GM19324 (cell line): ENCODE measurements around the gene PDZD2.
"Not testable (repeated sequence)": the region's sequence is repeated elsewhere in the genome, so short reads cannot be mapped to it uniquely, and the experiment has no call there.

ENCODE experiments used
- ATAC-seq: cut with Tn5 transposase; IDR thresholded peaks from one replicate; pipeline ENCODE4 v1.9.1; 2021; ENCODE audit warnings: mild to moderate bottlenecking, moderate library complexity; ENCODE audit not compliant: unreplicated experiment, low FRiP score

PDZD2 gene

DNA sequence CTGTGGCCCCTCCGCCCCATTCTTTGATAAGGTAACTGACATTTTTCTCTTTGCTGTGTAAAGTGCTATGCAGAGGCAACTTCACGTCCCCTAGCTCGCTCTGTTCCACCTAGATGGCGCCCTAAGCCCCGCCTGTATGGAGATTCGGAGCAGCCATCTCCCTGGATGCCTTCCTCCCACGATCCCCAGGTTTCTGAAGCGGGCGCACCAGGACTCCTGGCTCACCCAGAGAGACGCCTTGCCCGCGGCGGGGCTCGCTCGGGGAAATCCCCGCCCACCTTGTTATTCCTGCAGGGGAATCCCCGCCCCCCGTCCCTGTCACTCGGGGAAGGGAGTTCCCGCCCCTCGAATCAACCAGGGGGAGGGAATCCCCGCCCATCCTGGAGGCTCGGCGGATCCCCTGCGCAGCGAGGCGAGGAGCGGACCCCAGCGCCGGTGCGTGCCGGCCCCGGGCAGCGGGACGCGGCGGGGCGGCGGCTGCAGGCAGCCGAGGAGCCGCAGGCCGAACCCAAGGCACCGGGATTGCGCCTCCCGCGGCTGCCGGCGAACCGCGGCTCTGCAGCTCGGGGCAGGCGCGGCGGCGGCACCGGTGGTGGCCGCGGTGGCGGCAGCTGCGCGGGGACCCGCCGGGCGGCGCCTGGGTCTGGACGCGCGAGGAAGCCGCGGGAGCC lies at the start of gene PDZD2:
Gene PDZD2 (plus strand): TSS at position 384 of the 671 bp plus-strand sequence.
- peak; percentile 85 for ATAC-seq

DNA sequence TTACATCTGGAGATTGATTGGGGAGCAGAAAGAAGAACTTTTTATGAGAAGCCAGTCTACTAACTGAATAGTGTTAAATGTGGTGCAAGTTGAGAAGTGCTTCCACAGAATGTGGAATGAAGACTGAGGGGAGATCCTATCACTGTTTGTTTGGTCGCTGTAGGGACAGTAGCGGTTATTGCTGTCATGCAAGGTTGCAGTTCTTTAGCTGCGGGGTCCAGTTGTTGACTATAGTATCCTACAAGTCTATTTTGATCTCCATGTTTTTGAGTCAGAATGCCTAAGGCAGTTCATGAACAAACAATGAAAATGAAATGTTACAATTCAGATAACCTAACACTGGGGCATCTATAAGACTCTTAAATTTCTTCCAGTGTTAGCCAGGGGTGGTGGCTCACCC lies 45.3 kb upstream of the PDZD2 start:
- no peak for ATAC-seq

DNA sequence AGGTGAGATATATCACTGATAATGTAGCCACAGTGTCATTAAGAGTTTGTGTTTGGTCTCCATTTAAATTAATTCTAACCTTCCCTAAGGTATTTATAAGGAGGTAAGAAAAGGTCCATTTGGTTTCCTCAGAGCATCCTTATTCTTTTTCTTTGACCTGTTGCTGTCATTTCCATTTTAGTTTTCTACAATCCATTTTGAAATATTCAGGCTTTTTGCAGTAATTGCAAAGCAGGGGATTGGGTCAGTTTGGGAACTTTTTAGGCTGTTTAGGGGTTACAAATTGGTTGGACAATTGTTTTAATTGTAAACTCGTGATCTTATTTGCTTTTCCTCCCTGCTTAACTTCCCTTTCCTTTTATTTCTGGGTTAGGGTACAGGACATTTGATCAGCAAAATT lies 42.6 kb upstream of the PDZD2 start:
- ATAC-seq, result no peak

DNA sequence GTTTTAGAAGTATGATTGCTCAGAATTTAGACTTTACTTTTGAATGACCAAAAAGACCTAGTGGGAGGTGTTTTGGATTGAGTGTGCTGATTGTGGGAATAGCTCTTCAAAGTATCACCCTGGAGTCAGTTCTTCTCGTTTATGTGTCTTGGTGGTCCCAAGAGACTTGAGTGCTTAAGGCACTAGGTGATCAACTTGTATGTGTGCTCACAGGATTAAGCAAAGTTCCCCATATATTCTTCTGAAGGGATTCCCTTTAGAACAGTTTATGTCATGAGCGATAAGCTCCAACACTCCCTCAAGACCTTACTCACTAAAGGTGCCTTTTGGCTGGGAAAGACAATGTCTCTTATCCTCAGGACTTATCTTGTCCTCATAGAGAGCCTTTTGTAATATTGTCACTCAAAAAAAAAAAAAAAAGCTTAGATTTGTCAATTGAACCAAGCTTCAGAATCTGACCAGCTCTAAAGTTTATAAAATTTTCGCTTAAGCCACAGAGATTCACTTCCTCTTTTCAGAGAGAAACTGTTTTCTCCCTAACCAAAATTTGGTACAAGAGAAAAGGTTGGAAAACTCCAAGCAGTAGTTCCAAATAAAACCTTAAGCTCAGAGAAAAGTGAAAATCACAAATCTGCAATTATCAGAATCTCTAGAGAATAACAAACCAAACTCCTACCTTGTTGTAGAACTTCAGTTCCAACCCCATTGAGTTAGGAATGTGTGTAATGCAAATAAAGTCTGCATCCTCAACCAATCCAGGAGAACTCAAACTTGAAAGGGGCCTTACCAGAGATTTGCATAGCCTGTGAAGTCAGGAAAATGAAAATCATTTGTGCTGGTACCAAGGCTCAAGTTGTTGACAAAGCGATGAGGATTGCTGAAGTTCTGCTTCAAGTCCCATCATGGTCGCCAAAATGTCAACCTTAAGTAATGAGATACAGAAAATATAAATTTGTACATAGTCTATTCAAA lies 40.0 kb upstream of the PDZD2 start:
- ATAC-seq, result no peak

DNA sequence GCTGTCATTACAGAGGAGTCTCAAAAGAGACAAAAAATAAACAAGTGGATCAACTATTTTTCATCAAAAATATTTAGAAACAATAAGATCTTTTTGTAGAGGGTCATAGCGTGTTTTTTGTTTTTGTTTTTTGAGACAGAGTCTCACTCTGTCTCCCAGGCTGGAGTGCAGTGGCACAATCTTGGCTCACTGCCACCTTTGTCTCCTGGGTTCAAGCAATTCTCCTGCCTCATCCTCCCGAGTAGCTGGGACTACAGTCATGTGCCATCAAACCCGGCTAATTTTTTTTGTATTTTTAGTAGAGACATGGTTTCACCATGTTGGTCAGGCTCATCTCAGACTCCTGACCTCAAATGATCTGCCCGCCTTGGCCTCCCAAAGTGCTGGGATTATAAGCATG lies 36.6 kb upstream of the PDZD2 start:
- not testable (repeated sequence) for ATAC-seq

DNA sequence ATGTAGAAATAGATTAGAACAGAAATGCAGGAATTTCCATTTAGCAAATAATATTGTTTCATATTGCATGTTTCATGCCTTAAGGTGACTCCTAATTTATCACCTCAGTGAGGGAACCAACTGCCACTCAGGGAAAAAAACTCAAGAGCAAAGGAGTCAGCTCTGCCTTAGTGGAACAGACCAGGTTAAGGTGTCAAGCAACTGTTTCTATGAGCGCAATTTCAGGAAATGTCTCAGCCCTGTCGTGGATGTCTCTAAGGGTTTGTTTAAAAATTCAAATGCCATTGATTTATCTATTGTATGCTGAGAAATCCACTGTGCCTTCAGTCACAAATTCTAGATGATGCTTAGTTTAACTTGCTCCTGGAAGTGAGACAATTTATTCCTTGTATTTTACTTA lies 34.7 kb upstream of the PDZD2 start:
- no peak for ATAC-seq

DNA sequence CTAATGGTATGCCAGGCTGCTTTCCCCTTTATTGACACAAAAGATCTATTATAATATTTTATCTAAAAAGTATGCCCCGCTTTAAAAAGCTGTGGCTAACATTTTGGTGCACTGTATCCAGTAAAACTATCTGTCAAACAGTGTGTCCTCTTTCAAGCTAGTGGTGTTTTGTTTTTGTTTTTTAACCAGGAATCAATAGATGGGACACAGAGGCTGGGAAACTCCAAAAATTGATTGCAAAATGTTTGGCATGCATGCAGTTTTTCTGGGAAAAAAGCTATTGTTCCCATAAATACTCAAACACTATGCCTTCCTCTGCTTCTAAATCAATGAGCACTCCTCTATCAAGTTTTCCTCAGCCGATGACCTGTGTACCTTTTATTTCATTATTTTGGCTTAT lies 34.3 kb upstream of the PDZD2 start:
- no peak for ATAC-seq

DNA sequence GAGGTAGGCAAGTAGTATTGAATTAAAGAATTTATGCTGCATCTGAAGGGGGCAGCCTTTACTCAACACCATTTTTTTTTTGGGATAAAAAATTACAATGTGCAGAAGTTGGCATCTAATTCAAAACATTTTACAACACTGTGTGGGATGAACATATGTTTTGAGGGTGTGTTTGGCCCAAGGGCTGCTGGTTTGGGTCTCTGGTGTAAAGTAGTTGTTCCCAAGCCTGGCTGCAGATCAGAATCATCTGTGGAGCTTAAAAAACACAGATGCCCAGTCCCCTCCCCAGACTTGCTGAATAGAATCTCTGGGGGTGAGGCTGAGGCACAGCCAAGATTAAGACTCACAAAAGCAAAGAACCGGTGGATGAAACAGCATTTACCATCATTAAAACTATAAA lies 33.0 kb upstream of the PDZD2 start:
- no peak for ATAC-seq

DNA sequence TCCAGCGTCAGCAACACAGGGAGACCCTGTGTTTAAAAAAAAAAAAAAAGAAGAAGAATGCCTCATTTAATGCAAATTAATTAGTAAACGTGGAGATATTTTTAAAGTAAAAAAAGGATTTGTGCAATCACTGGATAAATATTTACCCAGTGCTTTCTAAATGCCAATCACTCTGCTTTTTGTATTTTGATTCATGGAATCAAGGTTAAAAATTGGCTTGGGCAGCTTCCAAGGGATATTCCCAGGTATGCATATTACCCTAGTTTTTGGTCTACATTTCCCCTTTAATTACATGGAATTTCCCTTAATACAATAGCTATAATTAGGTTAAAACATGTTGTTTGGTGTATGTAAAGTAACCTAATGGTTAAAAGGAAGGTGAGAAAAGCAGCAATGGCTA lies 31.4 kb upstream of the PDZD2 start:
- no peak for ATAC-seq

DNA sequence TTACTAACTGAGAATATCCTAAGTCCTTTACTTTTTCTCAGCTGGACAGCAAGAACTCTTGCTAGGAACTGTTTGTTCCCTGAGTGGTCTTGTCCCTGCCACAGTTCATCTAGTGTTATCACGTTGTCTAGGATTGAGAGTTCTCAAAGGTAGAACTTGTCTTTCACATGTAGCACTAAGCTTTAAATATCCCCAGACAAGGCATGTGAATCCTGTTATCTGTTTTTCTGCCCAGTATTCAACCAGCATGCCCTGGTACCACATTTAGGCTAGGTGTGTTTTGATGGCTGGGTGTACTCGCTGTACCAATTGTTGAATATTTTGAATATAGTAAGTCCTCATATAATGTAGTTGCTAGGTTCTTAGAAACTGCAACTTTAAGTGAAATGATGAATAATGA lies 27.9 kb upstream of the PDZD2 start:
- ATAC-seq, result no peak

DNA sequence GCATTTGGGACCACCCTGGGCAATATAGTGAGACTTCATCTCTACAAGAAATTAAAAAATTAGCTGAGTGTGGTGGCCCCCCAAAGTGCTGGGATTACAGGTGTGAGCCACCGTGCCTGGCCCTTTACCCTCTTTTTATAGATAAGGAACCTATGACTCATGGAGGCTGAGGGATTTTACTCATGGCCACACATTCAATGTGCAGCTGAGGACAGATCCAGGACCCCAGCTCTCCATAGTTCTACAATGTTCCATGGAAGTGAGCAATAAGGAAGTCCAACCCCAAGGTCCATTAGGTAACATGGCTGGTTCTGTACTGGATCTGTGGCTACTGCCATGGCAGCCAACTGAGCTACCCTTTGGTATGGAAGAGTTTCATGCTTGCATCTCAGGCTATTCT lies 25.3 kb upstream of the PDZD2 start:
- no peak for ATAC-seq

DNA sequence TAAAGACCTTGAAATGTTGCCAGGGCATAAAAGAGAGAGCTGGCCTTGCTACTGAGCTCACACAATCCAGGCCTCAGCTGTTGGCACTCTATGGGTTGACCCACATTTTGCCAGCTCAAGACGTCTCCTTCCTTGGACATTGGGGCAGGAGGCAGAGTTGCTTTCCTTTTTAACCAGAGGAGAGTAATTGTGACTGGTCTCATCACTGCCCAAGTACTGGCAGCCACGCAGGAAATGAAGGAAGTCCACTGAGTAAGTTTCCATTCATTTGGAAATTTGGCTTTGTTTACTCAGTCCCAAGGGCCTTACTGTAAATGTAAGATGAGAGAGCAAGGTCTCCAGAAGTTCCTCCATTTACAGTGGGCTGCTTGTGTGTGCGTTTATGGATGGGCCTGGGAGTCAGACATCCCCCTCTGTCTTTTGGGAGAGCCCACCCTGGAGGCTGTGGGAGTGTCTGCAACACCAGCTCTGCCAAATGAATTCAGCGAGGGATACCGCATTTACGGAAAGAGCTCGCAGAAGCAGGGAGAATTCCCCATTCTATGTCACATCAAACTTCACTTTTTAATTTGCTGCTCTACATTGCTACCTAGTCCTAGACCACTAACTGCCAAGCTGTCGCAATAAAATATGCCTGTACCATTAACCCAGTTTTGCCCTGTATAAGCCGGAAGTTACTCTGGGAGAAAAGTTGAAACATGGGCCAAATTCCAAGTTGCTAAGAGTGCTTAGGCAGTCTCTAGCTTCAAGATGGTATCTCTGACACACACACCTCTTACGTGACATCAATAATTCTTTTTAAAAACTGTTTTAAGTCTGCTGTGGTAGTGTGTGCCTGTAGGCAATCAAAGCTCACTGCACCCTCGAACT lies 24.5 kb upstream of the PDZD2 start:
- no peak for ATAC-seq

DNA sequence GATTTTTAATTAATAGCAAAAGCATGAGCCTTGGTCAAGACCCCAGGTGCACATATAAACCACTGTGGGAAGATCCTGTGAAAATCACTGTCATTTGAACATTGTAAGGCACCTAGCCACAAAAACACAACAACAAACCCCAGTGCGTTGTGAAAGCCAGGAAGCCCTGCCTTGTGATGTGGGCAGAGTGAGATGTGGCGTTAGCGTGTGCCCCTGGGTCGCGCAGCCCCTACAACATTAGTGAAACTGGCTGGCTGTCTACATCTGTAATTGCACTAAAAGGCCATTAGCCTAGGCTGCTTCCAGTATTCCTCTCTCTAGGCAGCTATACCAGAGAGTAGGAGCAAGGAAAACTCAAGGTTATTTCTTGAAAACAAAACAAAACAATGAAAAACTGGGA lies 21.1 kb upstream of the PDZD2 start:
- ATAC-seq, result no peak

DNA sequence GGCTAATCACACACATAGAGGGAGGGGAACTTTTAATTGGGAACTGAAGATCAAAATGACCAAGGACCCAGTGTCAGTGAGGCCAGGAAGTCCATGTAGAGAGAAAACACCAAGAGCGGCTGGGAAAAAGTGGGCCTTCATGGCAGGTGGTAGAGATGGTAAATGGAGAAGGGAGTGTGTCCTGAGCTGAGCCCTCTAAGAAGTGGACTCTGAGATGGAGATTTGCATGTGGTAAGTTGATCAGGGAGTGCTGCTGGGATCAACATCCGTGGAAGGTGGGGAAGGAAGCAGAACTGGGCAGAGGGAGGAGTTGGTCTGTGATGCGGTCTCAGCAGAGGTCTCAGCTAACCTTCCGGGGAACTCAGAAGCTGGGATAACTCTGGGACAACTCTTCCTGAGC lies 18.9 kb upstream of the PDZD2 start:
- ATAC-seq, result no peak

DNA sequence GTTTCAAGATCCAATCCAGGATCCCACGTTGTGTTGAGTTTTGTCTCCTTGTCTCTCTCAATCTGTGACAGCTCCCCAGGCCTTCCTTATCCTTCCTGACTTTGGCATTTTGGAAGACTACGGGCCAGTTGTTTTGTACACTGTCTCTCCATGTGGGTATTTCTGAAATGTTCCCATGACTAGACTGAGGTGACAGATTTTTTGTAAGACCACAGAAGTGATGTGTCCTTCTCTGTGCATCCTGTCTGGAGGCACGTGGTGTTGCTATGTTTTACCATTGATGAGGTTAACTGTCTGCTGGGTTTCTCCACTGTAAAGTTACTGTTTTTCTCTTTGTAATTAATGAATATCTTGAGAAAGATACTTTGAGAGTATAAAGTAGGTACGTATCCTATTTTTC lies 15.7 kb upstream of the PDZD2 start:
- no peak for ATAC-seq

DNA sequence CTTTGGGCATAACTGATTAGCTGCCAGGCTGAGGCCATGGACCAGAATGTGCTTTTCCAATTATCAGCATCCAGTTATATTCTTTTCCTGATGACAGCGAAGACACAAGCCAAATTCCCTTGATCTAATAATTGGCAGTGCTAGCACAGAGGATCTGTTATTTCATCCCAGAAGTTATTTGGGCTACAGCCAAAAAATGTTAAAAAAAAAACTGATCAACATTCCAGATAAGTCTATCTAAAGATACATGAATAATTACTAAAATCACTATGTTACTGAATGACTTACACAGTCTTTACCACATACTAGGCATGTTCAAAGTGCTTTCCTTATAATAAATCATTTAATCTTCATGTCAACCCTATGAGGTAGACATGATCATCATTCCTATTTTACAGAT lies 13.5 kb upstream of the PDZD2 start:
- no peak for ATAC-seq

DNA sequence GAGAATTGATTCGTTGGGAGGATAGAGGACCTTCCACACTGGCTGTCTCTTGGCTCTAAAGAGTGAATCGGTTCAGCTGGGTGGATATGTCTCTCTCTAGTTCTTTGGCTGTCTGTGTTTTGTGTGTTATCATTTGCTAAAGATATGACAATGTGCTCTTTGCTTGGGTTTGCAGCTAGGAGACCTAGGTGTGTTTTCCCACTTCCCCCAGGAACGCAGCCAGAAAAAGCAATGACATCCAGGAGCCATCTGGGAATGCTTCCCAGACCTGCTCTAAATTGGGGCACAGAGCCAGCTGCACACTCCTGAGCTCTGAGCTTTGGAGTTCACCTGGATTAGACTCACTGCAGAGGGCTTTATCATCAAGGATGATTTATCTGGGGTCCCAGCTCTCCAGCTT lies 12.8 kb upstream of the PDZD2 start:
- ATAC-seq, result no peak

DNA sequence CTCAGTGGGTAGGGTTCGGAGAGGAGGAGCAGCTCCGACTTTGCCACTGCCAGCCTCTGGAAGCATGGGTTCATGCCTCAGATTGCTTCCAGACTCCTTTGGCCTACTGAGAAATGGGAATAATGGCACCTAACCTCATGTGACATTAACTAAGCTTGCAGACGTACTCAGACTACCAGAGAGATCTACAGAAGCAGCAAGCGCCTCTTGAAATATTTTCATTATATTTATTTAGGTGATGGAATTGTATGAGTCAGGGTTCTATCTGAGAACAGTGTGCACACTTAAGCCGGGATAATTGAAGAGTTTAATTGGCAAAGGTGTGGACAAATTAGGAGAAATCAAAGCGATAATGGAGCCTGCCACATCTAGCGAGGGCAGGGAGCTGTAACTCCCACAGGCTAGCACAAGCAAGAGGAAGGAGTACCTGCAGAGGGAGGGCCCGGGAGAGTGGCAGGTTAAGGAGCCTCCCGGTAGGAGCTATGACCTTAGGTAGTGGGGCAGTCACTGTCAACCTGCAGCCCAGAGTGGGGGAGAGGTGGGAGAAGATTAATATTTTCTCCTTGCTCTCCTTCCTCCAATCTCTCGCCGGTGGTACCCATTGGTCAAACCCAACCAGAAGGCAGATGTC lies 12.2 kb upstream of the PDZD2 start:
- ATAC-seq, result no peak

DNA sequence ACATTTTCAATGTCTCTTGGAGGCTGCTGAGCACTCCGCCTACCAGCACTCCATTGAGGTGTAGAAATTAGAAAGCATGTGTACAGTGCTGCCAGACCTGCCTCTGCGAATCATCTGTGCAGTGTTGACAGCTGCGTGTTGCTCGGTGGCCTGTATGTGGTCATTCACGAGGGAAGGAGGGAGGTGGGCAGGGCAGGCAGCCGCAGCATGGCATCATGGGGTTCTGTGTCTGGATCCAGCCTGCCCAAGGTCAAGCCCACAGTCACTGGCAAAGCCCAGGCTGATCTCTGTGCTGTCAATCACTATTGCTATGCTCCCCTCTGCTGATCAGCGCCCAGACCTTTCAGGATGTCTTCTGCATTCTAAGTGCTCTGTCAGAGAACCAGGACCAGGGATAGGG lies 8.0 kb upstream of the PDZD2 start:
- ATAC-seq, result no peak

DNA sequence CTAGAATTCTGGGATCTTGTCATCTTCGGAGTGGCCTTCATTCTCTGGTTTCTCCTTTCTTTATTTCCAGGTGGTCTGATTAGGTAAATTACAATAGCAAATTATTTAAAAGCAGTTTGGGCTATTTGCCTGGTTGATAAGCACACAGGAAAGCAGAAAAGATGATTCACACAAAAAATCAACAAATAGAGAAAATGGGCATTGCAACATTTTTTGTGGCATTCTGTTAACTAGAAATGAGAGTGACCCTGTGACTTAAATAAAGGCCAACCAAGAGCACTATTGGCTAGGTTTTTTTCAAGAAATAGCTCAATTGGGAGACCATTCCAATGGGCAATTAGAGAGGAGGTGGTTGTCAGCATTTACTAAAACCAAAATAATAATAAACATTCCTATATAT lies 6.5 kb upstream of the PDZD2 start:
- no peak for ATAC-seq

DNA sequence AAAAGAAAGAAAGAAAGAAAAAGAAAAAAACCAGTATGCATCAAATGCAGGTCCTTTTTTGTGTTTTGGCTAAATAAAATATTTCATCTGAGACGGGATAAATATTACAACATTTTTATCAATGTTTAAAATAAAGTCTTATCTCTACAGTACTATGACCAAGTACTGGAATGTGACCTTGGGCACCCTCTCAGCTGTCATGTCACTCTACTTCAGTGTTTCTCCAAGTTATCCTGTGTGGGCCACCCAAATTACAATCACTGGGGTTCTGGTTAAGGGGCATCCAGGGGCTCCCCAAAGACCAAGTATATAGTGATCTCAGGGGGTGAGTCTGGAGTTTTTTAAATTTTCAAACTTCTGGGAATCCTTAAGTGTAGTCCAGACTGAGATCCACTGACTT lies 3.5 kb upstream of the PDZD2 start:
- no peak for ATAC-seq
